Epithelial cell of proximal tubule (primary cell): Measurements from ENCODE around the gene ADAM30. TPM values are rescaled to one million over a fixed set of nuclear protein-coding genes. Genes with fewer than 3 reads are reported as not detected.

ENCODE experiments used
- DNase-seq: peaks from one replicate; pipeline ENCODE4 v3.0.0-alpha.2; 2011; ENCODE audit warnings: low read depth
- H3K4me3 ChIP-seq: 2 replicates; pipeline ENCODE4 v1.5.1; 2011; ENCODE audit warnings: low read depth, mild to moderate bottlenecking, low read length
- CTCF ChIP-seq: conservative IDR thresholded peaks from 2 replicates; pipeline ENCODE4 v1.5.1; 2012; ENCODE audit warnings: low read depth, mild to moderate bottlenecking, low read length
- total RNA-seq: library from RNA; depleted of rRNA; stranded (reverse); fragments of >200 nt; gene quantifications from 2 replicates; pipeline ENCODE4 v1.2.3, GENCODE V29; 2015

The ADAM30 gene
- not detected in 2 replicates for total RNA-seq

- no peak for TF ChIP-seq CTCF
- H3K4me3 ChIP-seq = no peak within 1 kb of the TSS
- no peak for DNase-seq
These were observed at the start of gene ADAM30 for GRCh38 chr1:119896303-119896702. ADAM30 (minus strand) TSS chr1:119896515; CDS start chr1:119896336, 179 bp downstream.

GRCh38 chr1:119943216-119943615, 46.9 kb upstream of the ADAM30 start:
- no peak for TF ChIP-seq CTCF
- H3K4me3 ChIP-seq = no peak overlapping the region
- DNase-seq = no peak

GRCh38 chr1:119941392-119941791, 45.1 kb upstream of the ADAM30 start:
- H3K4me3 ChIP-seq = no peak overlapping the region
- TF ChIP-seq CTCF = no peak
- DNase-seq = no peak

- no peak for DNase-seq
- H3K4me3 ChIP-seq = no peak overlapping the region
- TF ChIP-seq CTCF = no peak
These were observed 44.4 kb upstream of the ADAM30 start for GRCh38 chr1:119940697-119941096.

GRCh38 chr1:119937198-119937597, 40.9 kb upstream of the ADAM30 start:
- H3K4me3 ChIP-seq = no peak overlapping the region
- no peak for DNase-seq
- no peak for TF ChIP-seq CTCF

GRCh38 chr1:119935915-119936314, 39.6 kb upstream of the ADAM30 start:
- no peak for DNase-seq
- no peak for TF ChIP-seq CTCF
- H3K4me3 ChIP-seq = no peak overlapping the region

- H3K4me3 ChIP-seq = no peak overlapping the region
- no peak for DNase-seq
- TF ChIP-seq CTCF = no peak
These were observed 39.1 kb upstream of the ADAM30 start for GRCh38 chr1:119935373-119935772.
